ENCODE measurements around the gene AMD1.

Gene AMD1

DNA sequence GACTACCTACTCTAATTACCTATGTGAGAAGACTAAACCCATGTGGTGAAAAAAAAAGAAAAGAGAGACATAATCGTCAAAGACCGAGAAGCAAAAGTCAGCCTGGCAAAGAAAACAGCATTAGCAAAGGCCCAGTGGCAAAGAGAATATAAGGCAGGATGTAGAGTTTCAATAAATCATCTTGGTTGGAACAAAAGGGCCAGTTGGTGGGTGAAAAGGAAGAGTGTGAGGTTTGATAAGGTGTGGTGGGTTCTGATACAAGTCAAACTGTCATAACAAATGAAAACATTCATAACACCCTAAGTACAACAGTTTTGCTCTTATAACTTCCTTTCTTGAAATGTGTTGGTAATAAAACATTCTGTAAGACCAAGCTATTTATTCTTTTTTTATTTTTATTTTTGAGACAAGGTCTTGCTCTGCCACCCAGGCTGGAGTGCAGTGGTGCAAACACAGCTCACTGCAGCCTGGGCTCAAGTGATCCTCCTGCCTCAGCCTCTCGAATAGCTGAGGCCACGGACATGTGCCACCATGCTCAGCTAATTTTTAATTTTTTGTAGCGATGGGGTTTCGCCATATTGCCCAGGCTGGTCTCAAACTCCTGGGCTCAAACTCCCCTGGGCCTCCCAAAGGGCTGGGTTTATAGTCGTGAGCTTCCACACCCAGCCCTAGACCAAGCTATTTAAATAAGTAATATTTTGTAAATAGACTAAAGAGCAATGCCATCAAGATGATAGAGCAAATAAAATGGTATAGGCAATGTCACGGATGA, 65.0 kb downstream of the AMD1 start:
- no peak for DNase-seq

GRCh38 chr6:110944681-110945151, 70.1 kb downstream of the AMD1 start:
- peak; percentile 67 for DNase-seq
